ENCODE data around the gene PMPCA.

DNA sequence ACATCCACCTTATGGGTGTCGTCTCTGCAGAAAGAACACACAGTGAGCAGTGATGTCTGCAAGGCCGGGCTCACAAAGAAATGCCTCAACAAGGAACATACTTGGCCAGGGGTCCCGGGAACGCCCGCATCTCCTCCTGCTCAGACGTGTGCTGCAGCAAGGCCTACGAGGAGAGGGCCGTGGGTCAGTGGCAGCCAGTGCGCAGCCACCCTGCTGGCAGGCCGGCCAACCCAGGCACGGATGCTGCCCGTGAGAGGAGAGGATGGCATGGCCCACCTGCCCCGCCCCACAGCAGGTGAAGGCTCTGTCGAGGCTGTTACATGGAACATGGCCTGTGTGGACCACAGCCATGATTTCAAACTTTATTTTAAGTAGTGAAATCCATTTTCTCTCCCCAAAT lies 53.1 kb downstream of the PMPCA start:
- TF ChIP-seq, protein P1, sequence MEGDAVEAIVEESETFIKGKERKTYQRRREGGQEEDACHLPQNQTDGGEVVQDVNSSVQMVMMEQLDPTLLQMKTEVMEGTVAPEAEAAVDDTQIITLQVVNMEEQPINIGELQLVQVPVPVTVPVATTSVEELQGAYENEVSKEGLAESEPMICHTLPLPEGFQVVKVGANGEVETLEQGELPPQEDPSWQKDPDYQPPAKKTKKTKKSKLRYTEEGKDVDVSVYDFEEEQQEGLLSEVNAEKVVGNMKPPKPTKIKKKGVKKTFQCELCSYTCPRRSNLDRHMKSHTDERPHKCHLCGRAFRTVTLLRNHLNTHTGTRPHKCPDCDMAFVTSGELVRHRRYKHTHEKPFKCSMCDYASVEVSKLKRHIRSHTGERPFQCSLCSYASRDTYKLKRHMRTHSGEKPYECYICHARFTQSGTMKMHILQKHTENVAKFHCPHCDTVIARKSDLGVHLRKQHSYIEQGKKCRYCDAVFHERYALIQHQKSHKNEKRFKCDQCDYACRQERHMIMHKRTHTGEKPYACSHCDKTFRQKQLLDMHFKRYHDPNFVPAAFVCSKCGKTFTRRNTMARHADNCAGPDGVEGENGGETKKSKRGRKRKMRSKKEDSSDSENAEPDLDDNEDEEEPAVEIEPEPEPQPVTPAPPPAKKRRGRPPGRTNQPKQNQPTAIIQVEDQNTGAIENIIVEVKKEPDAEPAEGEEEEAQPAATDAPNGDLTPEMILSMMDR (IDR thresholded peaks at IDR 0.05), result no peak
- TF ChIP-seq POLR2A (IDR thresholded peaks at IDR 0.05), result no peak

Measured in testis (tissue), 2 donors.